GM12801 (cell line): Measurements from ENCODE around the gene WNT1.

Experiments
- CTCF ChIP-seq: IDR thresholded peaks from one replicate; pipeline ENCODE4 v1.5.1; 2011; ENCODE audit warnings: control low read depth; ENCODE audit not compliant: insufficient read length; ENCODE audit errors: extremely low read depth

WNT1 gene

GRCh38 chr12:49030119-49030518 lies 52.0 kb downstream of the WNT1 start:
- TF ChIP-seq CTCF: no peak

GRCh38 chr12:49030714-49031572 lies 52.8 kb downstream of the WNT1 start:
- TF ChIP-seq CTCF: no peak

- no peak for TF ChIP-seq CTCF
Measured at GRCh38 chr12:49031573-49032161, 53.5 kb downstream of the WNT1 start.
